ENCODE results near the gene DSCAM.

The DSCAM gene

GRCh38 chr21:40704141-40704540 is 142.8 kb downstream of the DSCAM start:
- no peak for DNase-seq

GRCh38 chr21:40699366-40699765 is 147.6 kb downstream of the DSCAM start:
- DNase-seq = no peak

GRCh38 chr21:40696246-40696645 is 150.7 kb downstream of the DSCAM start:
- DNase-seq = no peak

GRCh38 chr21:40689840-40690360 is 157.1 kb downstream of the DSCAM start:
- no peak for DNase-seq

- DNase-seq = no peak
Measured at GRCh38 chr21:40689217-40689616, 157.7 kb downstream of the DSCAM start.

GRCh38 chr21:40688106-40688864 is 158.7 kb downstream of the DSCAM start:
- no peak for DNase-seq

- DNase-seq = no peak
Measured at GRCh38 chr21:40687625-40688024, 159.3 kb downstream of the DSCAM start.

- DNase-seq = no peak
Measured at GRCh38 chr21:40686526-40686925, 160.4 kb downstream of the DSCAM start.

GRCh38 chr21:40685141-40685540 is 161.8 kb downstream of the DSCAM start:
- DNase-seq = no peak

- DNase-seq = no peak
Measured at GRCh38 chr21:40684726-40685125, 162.2 kb downstream of the DSCAM start.

- no peak for DNase-seq
Measured at GRCh38 chr21:40683349-40683748, 163.6 kb downstream of the DSCAM start.

- no peak for DNase-seq
Measured at GRCh38 chr21:40681164-40681859, 165.6 kb downstream of the DSCAM start.

- DNase-seq = no peak
Measured at GRCh38 chr21:40680311-40680710, 166.6 kb downstream of the DSCAM start.

- no peak for DNase-seq
Measured at GRCh38 chr21:40678681-40679284, 168.2 kb downstream of the DSCAM start.

- no peak for DNase-seq
Measured at GRCh38 chr21:40675017-40675416, 171.9 kb downstream of the DSCAM start.

- no peak for DNase-seq
Measured at GRCh38 chr21:40672602-40673001, 174.4 kb downstream of the DSCAM start.

GRCh38 chr21:40671716-40672115 is 175.2 kb downstream of the DSCAM start:
- no peak for DNase-seq

GRCh38 chr21:40668555-40669275 is 178.2 kb downstream of the DSCAM start:
- no peak for DNase-seq

GRCh38 chr21:40667967-40668366 is 179.0 kb downstream of the DSCAM start:
- no peak for DNase-seq

GRCh38 chr21:40662889-40663288 is 184.1 kb downstream of the DSCAM start:
- no peak for DNase-seq

- no peak for DNase-seq
Measured at GRCh38 chr21:40660461-40660860, 186.5 kb downstream of the DSCAM start.

- DNase-seq = no peak
Measured at GRCh38 chr21:40658311-40658710, 188.6 kb downstream of the DSCAM start.

- no peak for DNase-seq
Measured at GRCh38 chr21:40652436-40652835, 194.5 kb downstream of the DSCAM start.
